ENCODE results near the gene SLC25A48.

DNA sequence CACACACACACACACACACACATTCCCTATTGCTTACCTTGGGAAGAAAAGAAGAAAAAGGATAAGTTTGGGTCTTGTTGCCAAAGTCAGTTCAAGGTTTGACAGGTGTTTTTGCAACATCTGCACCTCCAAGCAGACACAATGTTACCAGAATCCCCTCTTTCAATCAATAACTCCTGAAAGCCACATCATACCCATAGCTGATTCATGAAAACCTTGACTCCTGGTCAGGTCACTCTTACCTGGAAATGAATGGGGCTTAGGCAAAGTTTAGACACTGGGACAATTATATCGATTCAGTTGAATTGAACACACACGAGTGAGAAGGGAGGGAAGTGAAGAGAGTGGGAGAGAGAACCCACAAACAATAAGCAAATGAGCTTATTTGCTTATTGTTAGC, 34.2 kb downstream of the SLC25A48 start:
- TF ChIP-seq EZH2 (IDR thresholded peaks at IDR 0.05) (no peak), POLR2AphosphoS5 (IDR thresholded peaks at IDR 0.05; ENCODE audit: borderline replicate concordance, low read depth, low read length) (no peak)
